Breast epithelium (tissue), 3 donors: ENCODE results near the gene BMAL1.

Source experiments
- POLR2A ChIP-seq: fragments of 450-650 bp; IDR thresholded peaks from one replicate; pipeline ENCODE4 v1.6.1; 2016; ENCODE audit warnings: antibody characterized with exemption, mild to moderate bottlenecking, moderate library complexity
- POLR2AphosphoS5 ChIP-seq, 3 donors: sonication (generic); formaldehyde crosslinking; IDR thresholded peaks; one replicate each; pipeline ENCODE4 v1.6.1; 2017; ENCODE audit warnings: antibody characterized with exemption in 3 of 3
- TF ChIP-seq, protein P1 (sequence below), 3 donors: fragments of 450-650 bp; IDR thresholded peaks; one replicate each; pipeline ENCODE4 v1.5.1; 2016 to 2017; ENCODE audit warnings: antibody characterized with exemption in 3 of 3, mild to moderate bottlenecking in 3 of 3, moderate library complexity in 3 of 3

DNA sequence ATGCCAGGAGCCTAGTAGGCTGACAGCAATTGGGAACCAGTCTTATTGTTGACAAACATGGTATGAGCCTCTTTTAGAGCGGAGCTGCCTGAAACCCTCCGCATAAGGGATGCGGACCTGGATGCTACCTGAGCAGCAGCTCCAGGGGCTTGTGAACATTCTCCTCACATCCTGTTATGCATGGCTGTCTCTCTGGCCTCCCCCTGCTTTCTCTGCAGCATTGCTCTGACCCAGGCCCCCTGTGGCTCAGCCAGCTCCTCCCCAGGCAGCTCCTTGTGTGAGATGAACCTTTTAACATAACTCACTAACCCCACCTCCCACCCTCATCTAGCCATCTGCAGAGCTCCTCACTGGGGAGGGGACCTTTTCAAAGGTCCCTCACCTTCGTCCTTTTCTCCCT, 6.0 kb downstream of the BMAL1 start:
- TF ChIP-seq POLR2A = no peak
- TF ChIP-seq, protein P1, sequence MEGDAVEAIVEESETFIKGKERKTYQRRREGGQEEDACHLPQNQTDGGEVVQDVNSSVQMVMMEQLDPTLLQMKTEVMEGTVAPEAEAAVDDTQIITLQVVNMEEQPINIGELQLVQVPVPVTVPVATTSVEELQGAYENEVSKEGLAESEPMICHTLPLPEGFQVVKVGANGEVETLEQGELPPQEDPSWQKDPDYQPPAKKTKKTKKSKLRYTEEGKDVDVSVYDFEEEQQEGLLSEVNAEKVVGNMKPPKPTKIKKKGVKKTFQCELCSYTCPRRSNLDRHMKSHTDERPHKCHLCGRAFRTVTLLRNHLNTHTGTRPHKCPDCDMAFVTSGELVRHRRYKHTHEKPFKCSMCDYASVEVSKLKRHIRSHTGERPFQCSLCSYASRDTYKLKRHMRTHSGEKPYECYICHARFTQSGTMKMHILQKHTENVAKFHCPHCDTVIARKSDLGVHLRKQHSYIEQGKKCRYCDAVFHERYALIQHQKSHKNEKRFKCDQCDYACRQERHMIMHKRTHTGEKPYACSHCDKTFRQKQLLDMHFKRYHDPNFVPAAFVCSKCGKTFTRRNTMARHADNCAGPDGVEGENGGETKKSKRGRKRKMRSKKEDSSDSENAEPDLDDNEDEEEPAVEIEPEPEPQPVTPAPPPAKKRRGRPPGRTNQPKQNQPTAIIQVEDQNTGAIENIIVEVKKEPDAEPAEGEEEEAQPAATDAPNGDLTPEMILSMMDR (IDR thresholded peaks at IDR 0.05) = no peak
- no peak for TF ChIP-seq POLR2AphosphoS5 (IDR thresholded peaks at IDR 0.05)
